Stromal cell of bone marrow (primary cell): Measurements from ENCODE around the gene RNLS.

ENCODE experiments used
- DNase-seq: peaks from one replicate; pipeline ENCODE4 v3.0.0-alpha.2; 2012; ENCODE audit warnings: low read depth

RNLS gene

GRCh38 chr10:88551246-88551645 lies 31.9 kb downstream of the RNLS start:
- DNase-seq = no peak

- DNase-seq = no peak
These were observed 36.6 kb downstream of the RNLS start for GRCh38 chr10:88546497-88546896.

DNA sequence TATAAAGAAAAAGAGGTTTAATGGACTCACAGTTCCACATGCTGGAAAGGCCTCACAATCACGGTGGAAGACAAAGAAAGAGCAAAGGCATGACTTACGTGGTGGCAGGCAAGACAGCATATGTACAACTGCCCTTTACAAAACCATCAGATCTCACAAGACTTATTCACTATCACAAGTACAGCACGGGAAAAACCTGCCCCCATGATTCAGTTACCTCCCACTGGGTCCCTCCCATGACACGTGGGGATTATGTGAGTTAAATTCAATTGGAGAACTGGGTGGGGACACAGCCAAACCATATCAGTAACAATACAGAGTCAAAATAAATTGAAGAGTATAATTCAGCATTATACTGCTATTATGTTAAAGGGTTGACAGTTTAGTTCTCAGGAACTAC lies 37.8 kb downstream of the RNLS start:
- no peak for DNase-seq

- DNase-seq = no peak
These were observed 38.8 kb downstream of the RNLS start for GRCh38 chr10:88544140-88544870.

DNA sequence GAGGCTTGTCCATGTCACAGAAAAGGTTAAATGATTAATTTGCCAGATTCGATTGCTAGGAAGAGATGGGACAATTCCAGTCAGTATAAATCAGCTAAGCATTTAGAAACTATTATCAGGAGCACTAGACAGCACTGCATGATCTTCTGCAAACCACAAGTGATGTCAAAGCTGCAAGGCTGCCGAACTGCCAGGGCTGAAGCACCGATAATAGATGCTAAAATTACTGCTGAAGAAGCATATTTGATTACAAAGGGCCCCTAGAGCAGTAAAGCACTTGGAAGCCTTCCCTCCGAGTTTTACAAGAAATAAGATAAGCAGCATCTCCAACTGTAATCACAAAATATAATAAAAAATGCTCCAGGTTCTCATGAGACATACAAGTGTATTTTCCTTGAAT lies 40.6 kb downstream of the RNLS start:
- DNase-seq = no peak

DNA sequence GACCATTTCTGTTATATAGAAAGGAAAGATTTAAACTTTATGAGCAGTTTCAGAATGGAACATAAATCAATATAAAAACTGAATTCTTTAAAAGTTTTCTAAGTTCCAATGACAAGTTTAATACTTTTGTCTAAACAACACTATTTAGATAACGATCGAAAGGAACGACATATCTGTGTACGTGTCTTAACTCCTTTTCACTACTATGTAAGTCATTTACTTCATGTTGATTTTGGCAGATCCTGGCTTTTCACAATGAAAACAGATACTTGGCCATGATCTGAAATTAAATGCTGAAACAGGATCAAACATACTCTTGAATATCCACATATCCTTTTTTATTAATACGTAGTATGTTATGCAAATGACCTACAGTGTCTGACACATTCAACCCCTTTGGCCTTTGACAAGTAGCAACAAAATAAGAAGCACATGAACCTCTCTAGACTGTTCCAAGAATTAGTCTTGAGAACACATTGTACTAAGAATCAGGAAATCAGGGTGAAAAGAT lies 41.9 kb downstream of the RNLS start:
- no peak for DNase-seq

GRCh38 chr10:88540351-88540750 lies 42.8 kb downstream of the RNLS start:
- no peak for DNase-seq

DNA sequence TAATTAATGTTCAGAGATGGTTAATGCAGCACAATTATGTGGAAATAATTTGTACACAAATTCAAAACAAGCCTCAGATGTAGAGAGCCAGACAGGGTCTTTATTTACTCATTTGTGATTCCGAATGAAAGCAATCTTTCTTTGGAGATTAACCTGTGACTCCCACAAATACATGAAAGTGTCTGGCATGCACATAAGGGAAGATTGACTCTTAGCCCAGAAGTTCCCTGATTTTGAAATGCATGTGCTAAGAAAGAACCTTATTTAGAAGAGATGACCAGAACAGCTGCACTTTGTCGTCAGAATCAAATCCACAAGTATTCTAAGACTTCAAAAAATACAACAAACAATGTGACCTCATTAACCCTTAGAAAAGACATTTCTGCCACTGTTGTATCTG lies 45.1 kb downstream of the RNLS start:
- no peak for DNase-seq

GRCh38 chr10:88537322-88537721 lies 45.8 kb downstream of the RNLS start:
- no peak for DNase-seq

DNA sequence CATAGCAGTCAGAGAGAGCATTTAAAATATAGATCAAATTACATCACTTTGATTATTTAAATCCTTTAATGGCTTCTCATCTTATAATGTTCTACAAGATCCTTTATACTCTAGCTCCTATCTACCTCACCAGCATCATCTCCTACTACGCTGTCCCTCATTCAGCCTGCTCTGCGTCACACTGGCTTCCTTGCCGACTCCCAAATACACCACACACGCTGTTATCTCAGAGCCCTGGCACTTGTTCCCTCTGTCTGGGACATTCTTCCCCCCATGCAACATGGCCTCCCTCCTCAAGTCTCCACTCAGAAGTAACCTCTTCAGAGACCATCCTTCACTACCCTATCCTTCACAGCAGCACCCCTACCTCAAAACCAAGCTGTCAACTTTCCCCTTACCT lies 46.7 kb downstream of the RNLS start:
- DNase-seq = no peak

GRCh38 chr10:88534072-88534665 lies 48.9 kb downstream of the RNLS start:
- no peak for DNase-seq

GRCh38 chr10:88531392-88532052 lies 51.6 kb downstream of the RNLS start:
- DNase-seq = no peak

GRCh38 chr10:88530629-88531391 lies 52.3 kb downstream of the RNLS start:
- DNase-seq = no peak

GRCh38 chr10:88530093-88530492 lies 53.0 kb downstream of the RNLS start:
- no peak for DNase-seq

DNA sequence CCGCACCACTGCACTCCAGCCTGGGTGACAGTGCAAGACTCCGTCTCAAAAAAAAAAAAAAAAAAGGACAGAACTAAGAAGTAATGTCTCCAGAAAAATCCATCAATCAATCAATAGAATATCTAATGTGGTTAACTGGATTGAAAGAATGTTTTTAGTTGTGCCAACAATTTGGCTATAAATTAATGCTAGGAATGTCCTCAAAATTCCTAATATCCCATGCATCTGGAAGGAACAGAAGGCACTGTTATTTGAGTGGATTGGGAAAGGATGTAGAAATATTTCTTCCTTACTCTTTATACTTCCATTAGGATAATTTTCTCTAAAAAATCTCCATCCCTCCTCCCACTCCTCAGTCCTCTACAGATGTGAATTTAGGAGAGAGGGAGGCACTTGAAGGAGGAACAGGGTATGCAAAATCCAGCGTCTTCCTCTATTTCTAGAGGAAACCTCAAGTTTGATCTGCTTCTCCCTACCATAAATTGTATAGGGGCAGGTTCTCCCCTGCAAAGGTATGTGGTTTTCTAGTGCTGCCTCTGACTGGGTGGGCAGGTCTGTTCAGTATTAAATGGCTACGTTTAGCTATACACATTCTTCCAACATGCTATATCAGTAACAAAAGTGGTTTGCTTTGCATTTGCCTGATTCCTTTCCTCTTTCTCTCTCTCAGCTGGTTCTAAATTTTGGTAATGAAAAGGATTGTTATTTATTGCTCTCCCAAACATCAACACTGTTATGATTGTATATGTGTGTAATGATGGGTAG lies 54.1 kb downstream of the RNLS start:
- no peak for DNase-seq

- DNase-seq = no peak
These were observed 54.9 kb downstream of the RNLS start for GRCh38 chr10:88528201-88528600.

DNA sequence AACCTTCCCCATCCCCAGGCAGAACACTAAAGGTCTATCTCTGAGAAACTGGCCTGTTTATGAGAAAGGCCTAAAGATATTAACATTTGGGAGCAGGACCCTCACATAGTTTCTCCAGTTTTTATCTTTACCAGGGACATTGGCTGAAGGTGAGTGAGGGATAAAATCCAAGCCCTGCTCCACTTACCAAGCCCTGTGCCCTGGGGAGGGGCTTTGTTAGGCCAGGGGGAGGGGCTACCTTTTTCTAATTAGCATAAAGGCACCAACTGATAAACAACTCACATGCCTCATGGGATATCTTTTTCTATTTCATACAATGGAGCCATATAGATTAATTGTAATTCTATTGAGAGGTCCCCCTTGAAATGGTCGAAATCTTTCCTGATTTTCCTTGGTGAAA lies 55.9 kb downstream of the RNLS start:
- DNase-seq = no peak

- no peak for DNase-seq
These were observed 56.5 kb downstream of the RNLS start for GRCh38 chr10:88526501-88527105.

DNA sequence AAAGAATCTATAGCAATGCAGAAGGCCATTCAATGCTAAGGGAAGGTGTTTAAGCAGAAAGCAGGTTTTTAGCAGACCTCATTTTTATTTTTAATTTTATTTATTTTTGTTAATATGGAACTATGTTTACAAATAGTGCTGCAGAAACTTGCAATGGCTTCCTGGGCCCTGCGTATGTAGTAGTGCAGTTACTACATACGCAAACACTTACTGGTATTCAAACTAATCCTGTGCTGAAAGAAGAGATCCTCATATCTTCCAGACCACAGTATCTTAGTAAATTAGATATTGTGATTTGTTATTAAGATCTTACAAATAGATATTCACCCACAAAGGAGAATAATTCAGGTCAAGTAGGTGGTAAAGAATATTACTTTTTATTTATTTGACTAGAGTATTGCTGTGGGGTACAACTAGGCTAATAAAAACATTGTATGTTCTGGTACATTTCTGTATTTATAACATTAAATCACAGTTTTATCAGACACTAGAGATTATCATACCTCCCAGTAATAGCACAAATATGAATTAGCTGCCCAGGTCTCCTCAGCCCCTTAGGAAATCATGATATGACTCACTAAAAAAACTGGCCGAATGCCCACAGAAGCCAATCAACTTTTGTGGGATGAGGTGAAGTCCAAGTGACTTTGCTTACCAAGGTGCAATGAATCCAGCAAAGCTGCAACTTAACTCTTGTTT lies 57.6 kb downstream of the RNLS start:
- DNase-seq = peak; percentile 19

DNA sequence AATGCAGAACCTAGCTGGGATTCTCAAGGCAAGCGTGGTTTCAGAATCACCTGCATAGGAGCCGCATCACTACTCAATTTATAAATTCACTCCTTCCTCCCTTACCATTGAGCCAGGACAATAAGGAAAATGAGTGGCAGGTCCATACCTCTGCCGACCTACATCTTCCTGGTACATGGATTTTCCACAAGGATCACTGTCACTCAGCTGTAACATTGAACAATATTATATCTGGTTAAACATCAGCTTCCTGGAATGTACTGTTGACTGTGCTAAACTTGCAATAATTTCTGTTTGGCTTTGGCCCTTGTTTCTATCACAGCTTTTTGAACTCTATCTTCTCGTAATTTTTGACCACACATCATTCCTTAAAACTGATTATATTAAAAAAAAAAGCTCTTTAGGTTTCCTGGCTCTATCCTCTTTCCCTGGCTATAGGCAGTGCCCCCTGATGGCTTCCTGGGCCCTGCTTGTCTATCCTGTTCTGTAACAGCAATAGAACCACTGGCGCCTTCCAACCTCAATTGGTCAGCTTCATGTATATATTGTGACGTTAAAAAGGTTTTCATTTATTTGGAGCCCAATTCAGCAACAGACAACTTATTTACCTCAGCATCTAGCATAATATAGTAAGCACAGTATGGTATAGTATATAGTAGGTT lies 59.2 kb downstream of the RNLS start:
- no peak for DNase-seq
